SK-N-SH treated with all-trans-retinoic acid at 6 μM for 48 hours (cell line): Measurements from ENCODE around the gene RCAN1.

Source experiments
- ATAC-seq: fragments of 200-7000 bp; cut with Tn5 transposase; 3 replicates; pipeline ENCODE4 v1.9.1; 2020; ENCODE audit warnings: mild to moderate bottlenecking, moderate library complexity
- ARNTL ChIP-seq: fragments of 450-650 bp; formaldehyde crosslinking; IDR thresholded peaks from 2 replicates; pipeline ENCODE4 v1.5.0; 2020; ENCODE audit warnings: low read depth, mild to moderate bottlenecking, moderate library complexity, borderline replicate concordance
- BACH2 ChIP-seq: fragments of 250-450 bp; sonication (Bioruptor Pico); IDR thresholded peaks from 2 replicates; pipeline ENCODE4 v1.9.0; 2021; ENCODE audit warnings: mild to moderate bottlenecking, borderline replicate concordance
- CSDC2 ChIP-seq: fragments of 250-450 bp; sonication (Bioruptor Pico); IDR thresholded peaks from 2 replicates; pipeline ENCODE4 v1.5.0; 2020; ENCODE audit warnings: mild to moderate bottlenecking, moderate library complexity
- ESRRG ChIP-seq: fragments of 250-450 bp; sonication (Bioruptor Pico); IDR thresholded peaks from 2 replicates; pipeline ENCODE4 v1.6.1; 2021; ENCODE audit warnings: mild to moderate bottlenecking
- GLIS3 ChIP-seq: fragments of 250-450 bp; sonication (Bioruptor Pico); IDR thresholded peaks from 2 replicates; pipeline ENCODE4 v1.5.0; 2020; ENCODE audit warnings: mild to moderate bottlenecking, moderate library complexity
- ISL1 ChIP-seq: fragments of 250-450 bp; sonication (Bioruptor Pico); IDR thresholded peaks from 2 replicates; pipeline ENCODE4 v2.1.2; 2022; ENCODE audit warnings: mild to moderate bottlenecking, moderate library complexity
- OSR1 ChIP-seq: fragments of 250-450 bp; sonication (Bioruptor Pico); IDR thresholded peaks from 2 replicates; pipeline ENCODE4 v1.8.0; 2022; ENCODE audit warnings: moderate library complexity, mild to moderate bottlenecking, inconsistent platforms
- PPARA ChIP-seq: fragments of 250-450 bp; sonication (Bioruptor Pico); IDR thresholded peaks from 2 replicates; pipeline ENCODE4 v1.5.0; 2020; ENCODE audit warnings: mild to moderate bottlenecking, borderline replicate concordance
- RARB ChIP-seq: fragments of 250-450 bp; sonication (Bioruptor Pico); IDR thresholded peaks from 2 replicates; pipeline ENCODE4 v1.8.0; 2021; ENCODE audit warnings: mild to moderate bottlenecking, moderate library complexity
- SNAI2 ChIP-seq: fragments of 250-450 bp; sonication (Bioruptor Pico); IDR thresholded peaks from 2 replicates; pipeline ENCODE4 v1.5.0; 2020; ENCODE audit warnings: mild to moderate bottlenecking, moderate library complexity
- TCF4 ChIP-seq: fragments of 250-450 bp; sonication (Bioruptor Pico); IDR thresholded peaks from 2 replicates; pipeline ENCODE4 v1.8.0; 2021; ENCODE audit warnings: mild to moderate bottlenecking, moderate library complexity, borderline replicate concordance
- TOX ChIP-seq: fragments of 250-450 bp; sonication (Bioruptor Pico); IDR thresholded peaks from 2 replicates; pipeline ENCODE4 v1.8.0; 2021; ENCODE audit warnings: mild to moderate bottlenecking, moderate library complexity, borderline replicate concordance
- ZC3H10 ChIP-seq: fragments of 250-450 bp; sonication (Bioruptor Pico); IDR thresholded peaks from 2 replicates; pipeline ENCODE4 v1.5.1; 2021; ENCODE audit warnings: mild to moderate bottlenecking, moderate library complexity
- ZFP3 ChIP-seq: fragments of 250-450 bp; sonication (Bioruptor Pico); IDR thresholded peaks from 2 replicates; pipeline ENCODE4 v1.5.0; 2020; ENCODE audit warnings: mild to moderate bottlenecking, moderate library complexity
- ZFP30 ChIP-seq: fragments of 450-650 bp; formaldehyde crosslinking; IDR thresholded peaks from 2 replicates; pipeline ENCODE4 v1.5.0; 2022; ENCODE audit warnings: mild to moderate bottlenecking, moderate library complexity
- ZNF70 ChIP-seq: fragments of 450-650 bp; formaldehyde crosslinking; IDR thresholded peaks from 2 replicates; pipeline ENCODE4 v1.5.0; 2020; ENCODE audit warnings: mild to moderate bottlenecking, moderate library complexity
- ZNF8 ChIP-seq: fragments of 450-650 bp; formaldehyde crosslinking; IDR thresholded peaks from 2 replicates; pipeline ENCODE4 v1.5.0; 2020; ENCODE audit warnings: mild to moderate bottlenecking, moderate library complexity
- TF ChIP-seq, protein P1 (sequence below): fragments of 250-450 bp; sonication (Bioruptor Pico); IDR thresholded peaks from 2 replicates; pipeline ENCODE4 v1.5.1; 2021; ENCODE audit warnings: mild to moderate bottlenecking, moderate library complexity
- TF ChIP-seq, protein P2 (sequence below): fragments of 250-450 bp; sonication (Bioruptor Pico); IDR thresholded peaks from 2 replicates; pipeline ENCODE4 v1.5.0; 2020; ENCODE audit warnings: mild to moderate bottlenecking, moderate library complexity
- TF ChIP-seq, protein P3 (sequence below): fragments of 250-450 bp; sonication (Bioruptor Pico); IDR thresholded peaks from 2 replicates; pipeline ENCODE4 v1.8.0; 2020; ENCODE audit warnings: mild to moderate bottlenecking, moderate library complexity, borderline replicate concordance
- TF ChIP-seq, protein P4 (sequence below): fragments of 250-450 bp; sonication (Bioruptor Pico); IDR thresholded peaks from 2 replicates; pipeline ENCODE4 v1.5.1; 2020; ENCODE audit warnings: low read depth, mild to moderate bottlenecking, moderate library complexity

The RCAN1 gene

DNA sequence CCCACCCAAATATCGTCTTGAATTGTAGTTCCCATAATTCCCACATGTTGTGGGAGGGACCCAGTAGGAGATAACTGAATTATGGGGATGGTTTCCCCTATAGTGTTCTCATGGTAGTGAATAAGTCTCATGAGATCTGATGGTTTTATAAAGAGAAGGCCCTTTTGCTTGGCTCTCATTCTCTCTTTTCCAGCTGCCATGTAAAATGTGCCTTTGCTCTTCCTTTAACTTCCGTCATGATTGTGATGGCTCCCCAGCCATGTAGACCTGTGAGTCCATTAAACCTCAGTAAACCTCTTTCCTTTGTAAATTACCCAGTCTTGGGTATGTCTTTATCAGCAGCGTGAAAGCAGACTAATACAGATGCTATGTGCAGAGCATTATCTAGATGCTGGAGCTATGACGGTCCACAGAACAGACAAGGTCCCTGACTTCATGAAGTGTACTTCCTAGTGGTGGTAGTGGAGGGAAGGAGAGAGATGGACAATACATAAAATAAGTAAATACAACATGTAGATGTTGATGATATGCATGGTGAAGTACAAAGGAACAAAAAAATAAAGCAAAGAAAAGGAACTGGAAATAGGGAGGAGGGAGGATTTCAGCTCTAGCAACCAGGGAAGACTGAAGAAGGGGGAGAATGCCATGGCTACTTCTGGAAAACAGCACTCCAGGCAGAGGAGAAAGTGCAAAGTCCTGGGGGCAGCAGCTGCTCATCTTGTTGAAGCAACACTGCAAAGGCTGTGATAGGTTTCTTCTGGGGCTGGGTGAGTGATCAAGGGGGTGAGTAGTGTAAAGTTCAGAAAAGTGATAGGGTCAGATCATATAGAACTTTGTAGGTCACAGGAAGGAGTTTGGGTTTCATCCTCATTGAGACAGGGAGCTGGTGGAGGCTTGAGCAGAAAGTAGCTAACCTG, 6.8 kb upstream of the RCAN1 start:
- no peak for ATAC-seq
- TF ChIP-seq ZC3H10 (CRISPR knock-in tag): no peak
- TF ChIP-seq ISL1 (CRISPR knock-in tag): no peak
- TF ChIP-seq GLIS3 (CRISPR knock-in tag): no peak
- no peak for TF ChIP-seq PPARA (CRISPR knock-in tag)
- TF ChIP-seq, protein P1, sequence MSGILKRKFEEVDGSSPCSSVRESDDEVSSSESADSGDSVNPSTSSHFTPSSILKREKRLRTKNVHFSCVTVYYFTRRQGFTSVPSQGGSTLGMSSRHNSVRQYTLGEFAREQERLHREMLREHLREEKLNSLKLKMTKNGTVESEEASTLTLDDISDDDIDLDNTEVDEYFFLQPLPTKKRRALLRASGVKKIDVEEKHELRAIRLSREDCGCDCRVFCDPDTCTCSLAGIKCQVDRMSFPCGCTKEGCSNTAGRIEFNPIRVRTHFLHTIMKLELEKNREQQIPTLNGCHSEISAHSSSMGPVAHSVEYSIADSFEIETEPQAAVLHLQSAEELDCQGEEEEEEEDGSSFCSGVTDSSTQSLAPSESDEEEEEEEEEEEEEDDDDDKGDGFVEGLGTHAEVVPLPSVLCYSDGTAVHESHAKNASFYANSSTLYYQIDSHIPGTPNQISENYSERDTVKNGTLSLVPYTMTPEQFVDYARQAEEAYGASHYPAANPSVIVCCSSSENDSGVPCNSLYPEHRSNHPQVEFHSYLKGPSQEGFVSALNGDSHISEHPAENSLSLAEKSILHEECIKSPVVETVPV (CRISPR knock-in tag): no peak
- no peak for TF ChIP-seq TCF4
- no peak for TF ChIP-seq ZFP30
- TF ChIP-seq BACH2: no peak
- no peak for TF ChIP-seq ESRRG
- no peak for TF ChIP-seq ZNF70
- no peak for TF ChIP-seq RARB
- no peak for TF ChIP-seq CSDC2 (CRISPR knock-in tag)
- TF ChIP-seq, protein P2, sequence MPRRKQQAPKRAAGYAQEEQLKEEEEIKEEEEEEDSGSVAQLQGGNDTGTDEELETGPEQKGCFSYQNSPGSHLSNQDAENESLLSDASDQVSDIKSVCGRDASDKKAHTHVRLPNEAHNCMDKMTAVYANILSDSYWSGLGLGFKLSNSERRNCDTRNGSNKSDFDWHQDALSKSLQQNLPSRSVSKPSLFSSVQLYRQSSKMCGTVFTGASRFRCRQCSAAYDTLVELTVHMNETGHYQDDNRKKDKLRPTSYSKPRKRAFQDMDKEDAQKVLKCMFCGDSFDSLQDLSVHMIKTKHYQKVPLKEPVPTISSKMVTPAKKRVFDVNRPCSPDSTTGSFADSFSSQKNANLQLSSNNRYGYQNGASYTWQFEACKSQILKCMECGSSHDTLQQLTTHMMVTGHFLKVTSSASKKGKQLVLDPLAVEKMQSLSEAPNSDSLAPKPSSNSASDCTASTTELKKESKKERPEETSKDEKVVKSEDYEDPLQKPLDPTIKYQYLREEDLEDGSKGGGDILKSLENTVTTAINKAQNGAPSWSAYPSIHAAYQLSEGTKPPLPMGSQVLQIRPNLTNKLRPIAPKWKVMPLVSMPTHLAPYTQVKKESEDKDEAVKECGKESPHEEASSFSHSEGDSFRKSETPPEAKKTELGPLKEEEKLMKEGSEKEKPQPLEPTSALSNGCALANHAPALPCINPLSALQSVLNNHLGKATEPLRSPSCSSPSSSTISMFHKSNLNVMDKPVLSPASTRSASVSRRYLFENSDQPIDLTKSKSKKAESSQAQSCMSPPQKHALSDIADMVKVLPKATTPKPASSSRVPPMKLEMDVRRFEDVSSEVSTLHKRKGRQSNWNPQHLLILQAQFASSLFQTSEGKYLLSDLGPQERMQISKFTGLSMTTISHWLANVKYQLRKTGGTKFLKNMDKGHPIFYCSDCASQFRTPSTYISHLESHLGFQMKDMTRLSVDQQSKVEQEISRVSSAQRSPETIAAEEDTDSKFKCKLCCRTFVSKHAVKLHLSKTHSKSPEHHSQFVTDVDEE (CRISPR knock-in tag): no peak
- TF ChIP-seq ARNTL: no peak
- TF ChIP-seq TOX: no peak
- TF ChIP-seq, protein P3, sequence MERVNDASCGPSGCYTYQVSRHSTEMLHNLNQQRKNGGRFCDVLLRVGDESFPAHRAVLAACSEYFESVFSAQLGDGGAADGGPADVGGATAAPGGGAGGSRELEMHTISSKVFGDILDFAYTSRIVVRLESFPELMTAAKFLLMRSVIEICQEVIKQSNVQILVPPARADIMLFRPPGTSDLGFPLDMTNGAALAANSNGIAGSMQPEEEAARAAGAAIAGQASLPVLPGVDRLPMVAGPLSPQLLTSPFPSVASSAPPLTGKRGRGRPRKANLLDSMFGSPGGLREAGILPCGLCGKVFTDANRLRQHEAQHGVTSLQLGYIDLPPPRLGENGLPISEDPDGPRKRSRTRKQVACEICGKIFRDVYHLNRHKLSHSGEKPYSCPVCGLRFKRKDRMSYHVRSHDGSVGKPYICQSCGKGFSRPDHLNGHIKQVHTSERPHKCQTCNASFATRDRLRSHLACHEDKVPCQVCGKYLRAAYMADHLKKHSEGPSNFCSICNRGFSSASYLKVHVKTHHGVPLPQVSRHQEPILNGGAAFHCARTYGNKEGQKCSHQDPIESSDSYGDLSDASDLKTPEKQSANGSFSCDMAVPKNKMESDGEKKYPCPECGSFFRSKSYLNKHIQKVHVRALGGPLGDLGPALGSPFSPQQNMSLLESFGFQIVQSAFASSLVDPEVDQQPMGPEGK (CRISPR knock-in tag): no peak
- TF ChIP-seq SNAI2: no peak
- no peak for TF ChIP-seq ZNF8 (CRISPR knock-in tag)

DNA sequence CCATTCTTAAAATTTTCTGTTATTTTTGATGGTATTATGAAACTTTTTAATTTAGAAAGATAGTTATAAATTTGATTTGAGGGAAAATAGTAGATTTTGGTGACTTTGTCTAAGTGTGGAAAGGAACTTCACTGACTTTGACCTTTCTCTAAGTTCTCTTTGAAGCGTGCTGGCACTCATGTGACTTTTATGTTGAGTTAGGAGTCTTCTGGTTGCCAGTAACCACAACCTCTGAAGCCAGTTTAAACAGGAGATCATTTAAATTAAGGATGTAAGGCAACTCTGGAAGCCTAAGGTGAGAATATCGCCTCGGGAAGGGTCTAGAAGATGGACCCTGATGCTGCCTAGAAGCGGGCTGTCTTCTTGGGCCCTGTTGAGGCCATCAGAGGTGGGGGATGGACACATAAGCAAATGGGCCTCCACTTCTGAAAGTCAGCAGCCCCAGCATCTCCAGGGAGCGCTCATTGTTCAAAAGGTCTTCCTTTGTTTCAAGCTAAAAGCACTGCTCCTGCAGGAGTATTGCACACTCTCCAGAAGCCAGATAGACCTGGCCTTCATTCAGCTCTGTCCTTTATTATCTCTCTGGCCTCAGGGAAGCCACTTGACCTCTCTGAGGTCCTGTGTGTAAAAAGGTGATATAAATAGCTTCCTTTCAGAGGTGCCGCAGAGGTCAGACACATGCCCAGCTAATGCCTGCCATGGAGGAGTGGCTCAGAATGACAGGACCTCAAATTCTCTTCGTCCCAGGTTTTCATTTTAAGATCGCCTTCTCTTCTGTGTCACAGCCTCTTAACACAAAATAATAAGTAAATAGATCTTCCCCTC, 5.1 kb upstream of the RCAN1 start:
- TF ChIP-seq TCF4 (no peak), ZNF8 (CRISPR knock-in tag) (no peak), ZNF70 (no peak), PPARA (CRISPR knock-in tag) (no peak), ZFP30 (no peak), RARB (no peak), ZC3H10 (CRISPR knock-in tag) (no peak), TOX (no peak), SNAI2 (no peak), BACH2 (no peak), GLIS3 (CRISPR knock-in tag) (no peak), OSR1 (CRISPR knock-in tag) (no peak), ISL1 (CRISPR knock-in tag) (no peak), ZFP3 (CRISPR knock-in tag) (no peak)
- TF ChIP-seq, protein P3 (CRISPR knock-in tag): no peak
- TF ChIP-seq, protein P1 (CRISPR knock-in tag): no peak
- TF ChIP-seq, protein P2 (CRISPR knock-in tag): no peak
- TF ChIP-seq, protein P4, sequence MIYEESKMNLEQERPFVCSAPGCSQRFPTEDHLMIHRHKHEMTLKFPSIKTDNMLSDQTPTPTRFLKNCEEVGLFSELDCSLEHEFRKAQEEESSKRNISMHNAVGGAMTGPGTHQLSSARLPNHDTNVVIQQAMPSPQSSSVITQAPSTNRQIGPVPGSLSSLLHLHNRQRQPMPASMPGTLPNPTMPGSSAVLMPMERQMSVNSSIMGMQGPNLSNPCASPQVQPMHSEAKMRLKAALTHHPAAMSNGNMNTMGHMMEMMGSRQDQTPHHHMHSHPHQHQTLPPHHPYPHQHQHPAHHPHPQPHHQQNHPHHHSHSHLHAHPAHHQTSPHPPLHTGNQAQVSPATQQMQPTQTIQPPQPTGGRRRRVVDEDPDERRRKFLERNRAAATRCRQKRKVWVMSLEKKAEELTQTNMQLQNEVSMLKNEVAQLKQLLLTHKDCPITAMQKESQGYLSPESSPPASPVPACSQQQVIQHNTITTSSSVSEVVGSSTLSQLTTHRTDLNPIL (CRISPR knock-in tag): no peak
- ATAC-seq: no peak
